Nephron progenitor cell (in vitro differentiated cells): ENCODE measurements around the gene NCOA1.
A peak's percentile ranks its signal among the peaks of the same experiment; 100 is the strongest.

Experiments
- DNase-seq: peaks from one replicate; pipeline ENCODE4 v3.0.0; 2021
- H3K27ac Mint-ChIP-seq: 2 replicates; pipeline ENCODE4 v1.8.0; 2021; ENCODE audit warnings: mild to moderate bottlenecking, moderate library complexity, mixed read lengths
- H3K27me3 Mint-ChIP-seq: 2 replicates; pipeline ENCODE4 v1.8.0; 2021; ENCODE audit warnings: mild to moderate bottlenecking, low read depth, mixed read lengths; ENCODE audit not compliant: poor library complexity
- H3K36me3 Mint-ChIP-seq: 2 replicates; pipeline ENCODE4 v1.8.0; 2021; ENCODE audit warnings: low read depth, mixed read lengths
- H3K4me1 Mint-ChIP-seq: 2 replicates; pipeline ENCODE4 v1.8.0; 2021; ENCODE audit warnings: mixed read lengths
- H3K4me3 Mint-ChIP-seq: 2 replicates; pipeline ENCODE4 v1.8.0; 2021; ENCODE audit warnings: mild to moderate bottlenecking, moderate library complexity, mixed read lengths
- H3K9me3 Mint-ChIP-seq: 2 replicates; pipeline ENCODE4 v1.8.0; 2021; ENCODE audit warnings: mild to moderate bottlenecking, moderate library complexity, mixed read lengths
- CTCF ChIP-seq: fragments of 200-600 bp; sonication (generic); IDR thresholded peaks from 2 replicates; pipeline ENCODE4 v1.5.0; 2021; ENCODE audit warnings: antibody characterized with exemption

The NCOA1 gene

GRCh38 chr2:24472416-24472815 lies 18.6 kb upstream of the NCOA1 start:
- Mint-ChIP-seq H3K9me3 (no peaks in the 10 kb centered on the region), H3K27ac (no peak overlapping the region), H3K27me3 (no peaks in the 10 kb centered on the region), H3K4me1 (no peaks in the 10 kb centered on the region), H3K36me3 (no peaks in the 10 kb centered on the region), H3K4me3 (no peak overlapping the region)
- DNase-seq: no peak
- TF ChIP-seq CTCF: no peak

- H3K4me1 Mint-ChIP-seq: no peaks in the 10 kb centered on the region
- H3K4me3 Mint-ChIP-seq: no peak overlapping the region
- no peak for DNase-seq
- no peaks in the 10 kb centered on the region for H3K9me3 Mint-ChIP-seq
- no peaks in the 10 kb centered on the region for H3K36me3 Mint-ChIP-seq
- no peak for TF ChIP-seq CTCF
- H3K27ac Mint-ChIP-seq: no peak overlapping the region
- peaks cover 3% of the 10 kb centered on the region for H3K27me3 Mint-ChIP-seq
Measured at GRCh38 chr2:24473626-24474025, 17.4 kb upstream of the NCOA1 start.

- Mint-ChIP-seq H3K36me3 (no peaks in the 10 kb centered on the region), H3K27ac (no peak overlapping the region), H3K27me3 (peaks cover 3% of the 10 kb centered on the region), H3K4me3 (no peak overlapping the region), H3K4me1 (no peaks in the 10 kb centered on the region), H3K9me3 (no peaks in the 10 kb centered on the region)
- DNase-seq: no peak
- TF ChIP-seq CTCF: no peak
Measured at GRCh38 chr2:24474053-24474452, 17.0 kb upstream of the NCOA1 start.

GRCh38 chr2:24477229-24477628 lies 13.8 kb upstream of the NCOA1 start:
- H3K36me3 Mint-ChIP-seq: no peaks in the 10 kb centered on the region
- peaks cover 5% of the 10 kb centered on the region for H3K27me3 Mint-ChIP-seq
- H3K9me3 Mint-ChIP-seq: peaks cover 5% of the 10 kb centered on the region
- no peak overlapping the region for H3K4me3 Mint-ChIP-seq
- no peak overlapping the region for H3K27ac Mint-ChIP-seq
- H3K4me1 Mint-ChIP-seq: no peaks in the 10 kb centered on the region
- DNase-seq: no peak
- TF ChIP-seq CTCF: no peak

GRCh38 chr2:24478243-24478642 lies 12.8 kb upstream of the NCOA1 start:
- DNase-seq: no peak
- no peaks in the 10 kb centered on the region for H3K4me1 Mint-ChIP-seq
- TF ChIP-seq CTCF: no peak

GRCh38 chr2:24480245-24480644 lies 10.8 kb upstream of the NCOA1 start:
- no peak overlapping the region for H3K4me3 Mint-ChIP-seq
- no peaks in the 10 kb centered on the region for H3K4me1 Mint-ChIP-seq
- H3K27me3 Mint-ChIP-seq: peaks cover 13% of the 10 kb centered on the region
- no peak overlapping the region for H3K27ac Mint-ChIP-seq
- no peak for TF ChIP-seq CTCF
- no peak for DNase-seq
- H3K36me3 Mint-ChIP-seq: no peaks in the 10 kb centered on the region
- H3K9me3 Mint-ChIP-seq: peaks cover 16% of the 10 kb centered on the region

More at GRCh38 chr2:24478243-24478642, 12.8 kb upstream of the NCOA1 start:
- Mint-ChIP-seq H3K27me3 (peaks cover 7% of the 10 kb centered on the region), H3K9me3 (peaks cover 7% of the 10 kb centered on the region), H3K36me3 (no peaks in the 10 kb centered on the region), H3K27ac (peak overlapping the region; percentile 13), H3K4me3 (no peak overlapping the region)
